Skeletal muscle tissue (tissue), 4 donors: Measurements from ENCODE around the gene BMF. TPM values are rescaled to one million over a fixed set of nuclear protein-coding genes. Genes with fewer than 3 reads are reported as not detected.

Source experiments
- H3K27ac ChIP-seq: one replicate; pipeline ENCODE4 v1.7.0; 2013; ENCODE audit warnings: mild to moderate bottlenecking, low read depth, low read length, inconsistent platforms
- H3K27me3 ChIP-seq, 3 donors: one replicate each; pipeline ENCODE4 v1.7.0; 2013; ENCODE audit warnings: low read length in 3 of 3; ENCODE audit not compliant: control insufficient read depth in 3 of 3, insufficient read depth in 3 of 3
- H3K36me3 ChIP-seq, 3 donors: one replicate each; pipeline ENCODE4 v1.7.0; 2013; ENCODE audit warnings: low read length in 3 of 3; ENCODE audit not compliant: control insufficient read depth in 3 of 3, insufficient read depth in 3 of 3
- H3K4me1 ChIP-seq, 3 donors: one replicate each; pipeline ENCODE4 v1.7.0; 2013; ENCODE audit warnings: low read length in 3 of 3, mild to moderate bottlenecking in 3 of 3; ENCODE audit not compliant: control insufficient read depth in 3 of 3, insufficient read depth in 3 of 3
- H3K4me3 ChIP-seq, 3 donors: one replicate each; pipeline ENCODE4 v1.7.0; 2013; ENCODE audit warnings: low read length in 3 of 3
- H3K9ac ChIP-seq, 3 donors: one replicate each; pipeline ENCODE4 v1.7.0; 2013; ENCODE audit warnings: low read length in 3 of 3, mild to moderate bottlenecking in 3 of 3, moderate library complexity in 2 of 3, low read depth in 1 of 3
- H3K9me3 ChIP-seq, 3 donors: one replicate each; pipeline ENCODE4 v1.7.0; 2013; ENCODE audit warnings: low read length in 3 of 3; ENCODE audit not compliant: control insufficient read depth in 3 of 3
- total RNA-seq: library from RNA; depleted of rRNA; stranded (reverse); fragments of >200 nt; gene quantifications from one replicate; pipeline ENCODE4 v1.2.3, GENCODE V29; 2014
- donor health status: Osteomylitis.

Gene BMF
- total RNA-seq, 1 donor from 2014 or later = 8.4 TPM

DNA sequence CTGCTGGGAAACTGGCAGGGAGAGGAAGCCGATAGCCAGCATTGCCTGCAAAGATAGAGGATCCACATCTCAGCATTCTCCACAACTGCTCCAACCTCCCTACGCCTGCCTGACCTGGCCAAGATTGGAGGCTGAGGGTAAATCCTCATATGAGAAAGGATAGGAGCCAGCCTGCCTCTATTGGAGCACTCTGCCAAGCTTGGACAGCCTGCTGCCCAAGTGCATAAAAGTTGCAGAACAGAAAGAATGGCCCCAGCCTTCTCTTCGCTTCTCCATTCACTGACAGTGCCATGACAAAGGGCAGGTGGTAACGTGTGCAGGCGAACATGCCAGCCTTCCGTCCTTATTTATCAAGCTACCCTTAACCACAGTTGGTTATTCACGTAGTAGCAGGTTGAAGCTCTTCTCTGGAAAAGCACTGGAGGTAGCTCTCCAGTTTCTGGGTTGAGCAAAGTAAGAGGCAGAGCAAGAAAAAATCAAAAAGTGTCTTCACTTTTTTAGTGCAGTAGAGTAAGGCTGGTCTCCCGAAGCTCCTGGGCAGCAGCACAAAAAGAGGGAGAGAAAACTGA is 4.3 kb downstream of the BMF start:
- Histone ChIP-seq H3K27ac (peak overlapping the region; percentile 98), H3K4me3 (peak overlapping the region; percentile 20 to 52 (median 34))

DNA sequence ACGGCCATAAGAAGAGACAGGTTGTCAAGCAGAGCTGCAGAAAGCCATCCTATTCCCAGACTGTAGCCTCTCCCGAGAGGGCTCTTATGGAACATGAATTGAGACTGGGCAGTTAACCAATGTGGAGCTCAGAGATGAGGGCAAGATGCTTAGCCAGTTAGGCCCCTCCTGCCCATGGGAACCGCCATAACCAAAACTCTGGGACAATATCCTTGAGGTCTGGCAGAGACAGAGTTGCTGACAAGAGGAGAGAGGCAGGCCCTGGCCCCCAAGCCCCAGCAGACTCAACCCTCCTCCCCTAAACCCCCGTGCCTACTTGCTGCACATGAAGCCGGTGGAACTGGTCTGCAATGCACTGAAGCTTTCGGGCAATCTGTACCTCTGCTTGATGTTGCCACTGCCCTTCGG is 4.8 kb downstream of the BMF start:
- peak overlapping the region; percentile 34 to 52 (median 41) for H3K4me3 ChIP-seq
- peaks cover 87 to 95% (median 94%) of the 10 kb centered on the region in 3 donors for H3K4me1 ChIP-seq
- peak overlapping the region; percentile 59 to 82 (median 69) for H3K9ac ChIP-seq
- H3K9me3 ChIP-seq = no peaks in the 10 kb centered on the region
- H3K36me3 ChIP-seq = peaks cover 0 to 11% (median 2%) of the 10 kb centered on the region in 3 donors
- H3K27me3 ChIP-seq = no peaks in the 10 kb centered on the region
- peak overlapping the region; percentile 98 for H3K27ac ChIP-seq

More for the DNA sequence above, 4.3 kb downstream of the BMF start:
- peaks cover 0 to 11% (median 2%) of the 10 kb centered on the region in 3 donors for H3K36me3 ChIP-seq
- peak overlapping the region; percentile 15 to 82 (median 59) for H3K9ac ChIP-seq
- no peaks in the 10 kb centered on the region for H3K9me3 ChIP-seq
- H3K27me3 ChIP-seq = no peaks in the 10 kb centered on the region
- peaks cover 87 to 94% (median 93%) of the 10 kb centered on the region in 3 donors for H3K4me1 ChIP-seq

DNA sequence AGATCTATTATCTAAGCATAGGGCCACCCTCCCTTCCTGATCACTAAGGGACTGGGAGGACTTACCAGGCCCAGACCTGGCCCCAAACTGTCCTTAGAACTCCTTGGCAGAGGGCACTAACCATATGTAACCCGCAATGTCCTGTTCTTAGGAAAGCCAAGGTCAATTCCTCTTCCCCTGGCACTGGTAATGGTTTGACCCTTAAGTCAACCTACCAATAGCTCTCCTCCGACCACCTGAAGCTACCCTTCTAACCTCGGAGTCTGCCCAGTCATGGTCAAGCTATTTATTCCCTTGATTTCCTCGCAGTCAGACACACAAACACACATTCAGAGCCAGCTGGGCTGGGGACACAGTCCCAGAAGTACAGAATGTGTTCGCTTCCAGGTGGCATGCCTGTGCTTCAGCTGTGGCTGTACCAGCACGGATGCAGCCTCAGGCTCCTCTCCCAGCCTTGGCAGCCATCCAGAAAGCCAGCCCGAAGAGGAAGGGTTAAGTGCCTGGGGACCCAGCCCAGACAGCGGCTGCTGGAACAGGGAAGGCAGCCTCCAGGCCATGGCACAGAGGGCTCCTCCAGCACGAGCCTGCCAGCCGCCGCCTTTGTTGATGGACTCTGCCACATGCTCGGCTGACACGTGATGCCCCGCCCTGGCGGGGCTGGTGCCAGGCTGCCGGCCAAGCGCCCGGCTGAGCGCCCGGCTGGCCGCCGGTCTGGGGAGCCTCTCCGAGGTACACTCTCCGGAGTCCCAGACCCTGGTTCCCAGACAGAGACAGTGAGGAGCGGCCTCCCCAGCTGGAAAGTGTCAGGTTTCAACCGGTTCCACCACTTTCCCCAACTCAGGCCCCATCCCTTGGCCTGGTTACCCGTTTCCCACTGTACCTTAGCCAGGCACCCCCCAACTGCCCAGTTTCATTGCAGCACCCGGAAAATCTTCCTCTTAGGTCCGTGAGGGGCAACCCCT is 5.5 kb downstream of the BMF start:
- Histone ChIP-seq H3K36me3 (peaks cover 0 to 11% (median 2%) of the 10 kb centered on the region in 3 donors), H3K4me1 (peaks cover 92 to 99% (median 98%) of the 10 kb centered on the region in 3 donors), H3K4me3 (peak overlapping the region; percentile 18 to 57 (median 52)), H3K27ac (peak overlapping the region; percentile 98), H3K9ac (peak overlapping the region; percentile 69 to 82 (median 75)), H3K27me3 (no peaks in the 10 kb centered on the region), H3K9me3 (no peaks in the 10 kb centered on the region)

- Histone ChIP-seq H3K36me3 (peaks cover 0 to 11% (median 2%) of the 10 kb centered on the region in 3 donors), H3K4me3 (no peak overlapping the region), H3K9me3 (no peaks in the 10 kb centered on the region), H3K27ac (peak overlapping the region; percentile 98), H3K4me1 (peaks cover 90 to 99% (median 99%) of the 10 kb centered on the region in 3 donors), H3K9ac (peak overlapping the region; percentile 24 to 68 (median 43)), H3K27me3 (no peaks in the 10 kb centered on the region)
These were observed 7.5 kb downstream of the BMF start for GRCh38 chr15:40100947-40101905.

DNA sequence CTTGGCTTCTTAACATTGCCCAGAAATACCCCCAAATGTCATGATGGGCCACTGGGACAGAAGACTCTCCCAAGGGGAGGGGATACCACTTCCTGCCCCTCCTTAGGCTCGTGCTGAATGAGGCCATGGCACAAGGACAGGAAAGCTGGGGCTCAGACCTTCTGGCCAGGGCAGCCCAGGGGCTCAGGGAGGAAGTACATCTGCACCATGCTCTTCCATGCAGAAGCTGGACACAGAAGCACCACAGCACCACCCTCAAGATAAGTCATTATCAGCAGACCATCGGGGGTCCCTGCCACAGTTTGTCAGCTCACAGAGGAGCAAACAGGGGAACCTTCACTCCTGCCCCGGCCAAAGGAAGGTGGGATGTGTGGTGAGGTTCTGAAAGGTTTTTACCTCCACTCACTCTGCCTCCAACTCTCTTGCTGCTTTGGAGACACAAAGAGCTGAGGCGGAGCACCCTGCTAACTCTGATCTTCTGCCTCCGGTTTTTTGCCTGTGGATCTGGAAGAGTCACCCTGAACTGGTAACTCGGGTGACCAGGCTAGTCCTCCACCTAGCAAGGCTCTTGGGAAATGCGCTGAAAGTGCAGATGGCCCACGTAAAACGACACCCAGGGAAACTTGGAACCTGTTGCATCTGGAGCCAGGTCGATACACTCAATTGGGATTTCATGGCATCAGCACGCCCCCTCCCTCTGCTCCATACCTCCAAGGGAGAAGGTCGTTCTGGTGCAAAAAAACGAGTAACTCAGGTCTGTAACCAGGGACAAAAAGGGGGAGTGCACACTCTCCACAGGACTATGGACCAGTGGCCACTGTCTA is 8.3 kb downstream of the BMF start:
- Histone ChIP-seq H3K4me3 (peak overlapping the region in 1 of 3 donors; percentile 41), H3K27ac (peak overlapping the region; percentile 98)

GRCh38 chr15:40098489-40099261 is 10.0 kb downstream of the BMF start:
- Histone ChIP-seq H3K27ac (peak overlapping the region; percentile 99), H3K9me3 (no peaks in the 10 kb centered on the region), H3K27me3 (no peaks in the 10 kb centered on the region), H3K4me1 (peaks cover 77 to 98% (median 91%) of the 10 kb centered on the region in 3 donors), H3K9ac (peak overlapping the region; percentile 55 to 88 (median 81)), H3K4me3 (peak overlapping the region; percentile 16 to 60 (median 52)), H3K36me3 (peaks cover 0 to 5% (median 2%) of the 10 kb centered on the region in 3 donors)

More for the DNA sequence above, 8.3 kb downstream of the BMF start:
- Histone ChIP-seq H3K36me3 (peaks cover 0 to 6% (median 2%) of the 10 kb centered on the region in 3 donors), H3K27me3 (no peaks in the 10 kb centered on the region), H3K4me1 (peaks cover 87 to 99% (median 98%) of the 10 kb centered on the region in 3 donors), H3K9ac (peak overlapping the region; percentile 15 to 68 (median 24)), H3K9me3 (no peaks in the 10 kb centered on the region)

GRCh38 chr15:40097968-40098476 is 10.7 kb downstream of the BMF start:
- Histone ChIP-seq H3K27ac (peak overlapping the region; percentile 99), H3K4me3 (peak overlapping the region; percentile 16 to 55 (median 44)), H3K27me3 (no peaks in the 10 kb centered on the region), H3K4me1 (peaks cover 77 to 98% (median 91%) of the 10 kb centered on the region in 3 donors), H3K9me3 (no peaks in the 10 kb centered on the region), H3K36me3 (peaks cover 0 to 5% (median 2%) of the 10 kb centered on the region in 3 donors), H3K9ac (peak overlapping the region; percentile 48 to 88 (median 81))
